CD4-positive, alpha-beta T cell treated with Interleukin-6 at 100 ng/mL for 8 hours (primary cell): ENCODE measurements around the gene RBMS3.
"Not testable (repeated sequence)": the region's sequence is repeated elsewhere in the genome, so short reads cannot be mapped to it uniquely, and the experiment has no call there.

Experiments
- DNase-seq: peaks from one replicate; pipeline ENCODE4 v3.0.0-alpha.2; 2020; ENCODE audit warnings: mixed read lengths, low spot score

The RBMS3 gene

GRCh38 chr3:29430558-29430971 lies 149.7 kb downstream of the RBMS3 start:
- DNase-seq, result no peak

GRCh38 chr3:29436612-29437323 lies 155.9 kb downstream of the RBMS3 start:
- DNase-seq, result no peak

- no peak for DNase-seq
Observed at GRCh38 chr3:29438580-29438979, 157.7 kb downstream of the RBMS3 start.

- no peak for DNase-seq
Observed at GRCh38 chr3:29440413-29441305, 159.8 kb downstream of the RBMS3 start.

GRCh38 chr3:29441422-29441821 lies 160.6 kb downstream of the RBMS3 start:
- no peak for DNase-seq

- no peak for DNase-seq
Observed at GRCh38 chr3:29447946-29448627, 167.2 kb downstream of the RBMS3 start.

GRCh38 chr3:29451920-29452319 lies 171.0 kb downstream of the RBMS3 start:
- no peak for DNase-seq

- DNase-seq, result no peak
Observed at GRCh38 chr3:29452934-29453283, 172.0 kb downstream of the RBMS3 start.

GRCh38 chr3:29453284-29454001 lies 172.6 kb downstream of the RBMS3 start:
- DNase-seq, result no peak

- no peak for DNase-seq
Observed at GRCh38 chr3:29454161-29454611, 173.3 kb downstream of the RBMS3 start.

GRCh38 chr3:29456901-29457300 lies 176.0 kb downstream of the RBMS3 start:
- no peak for DNase-seq

GRCh38 chr3:29463304-29463703 lies 182.4 kb downstream of the RBMS3 start:
- no peak for DNase-seq

GRCh38 chr3:29465836-29466235 lies 185.0 kb downstream of the RBMS3 start:
- no peak for DNase-seq

- no peak for DNase-seq
Observed at GRCh38 chr3:29466442-29466841, 185.6 kb downstream of the RBMS3 start.

- no peak for DNase-seq
Observed at GRCh38 chr3:29468187-29468586, 187.3 kb downstream of the RBMS3 start.

- not testable (repeated sequence) for DNase-seq
Observed at GRCh38 chr3:29473481-29474170, 192.8 kb downstream of the RBMS3 start.

GRCh38 chr3:29475305-29475840 lies 194.5 kb downstream of the RBMS3 start:
- DNase-seq, result no peak

GRCh38 chr3:29475854-29476253 lies 195.0 kb downstream of the RBMS3 start:
- DNase-seq, result no peak

GRCh38 chr3:29478611-29479010 lies 197.7 kb downstream of the RBMS3 start:
- DNase-seq, result no peak

- DNase-seq, result no peak
Observed at GRCh38 chr3:29481249-29481648, 200.4 kb downstream of the RBMS3 start.
